Bronchial epithelial cell (primary cell): ENCODE data around the gene COCH. TPM values are rescaled to one million over a fixed set of nuclear protein-coding genes. Genes with fewer than 3 reads are reported as not detected.
"Not testable (repeated sequence)": the region's sequence is repeated elsewhere in the genome, so short reads cannot be mapped to it uniquely, and the experiment has no call there.

Experiments used
- DNase-seq: peaks from one replicate; pipeline ENCODE4 v3.0.0-alpha.2; 2010; ENCODE audit warnings: low read depth
- FAIRE-seq: peaks from 2 replicates; lab custom pipeline; 2011; peaks lifted over from hg19 to GRCh38; lab: Jason Lieb, UNC
- H3K27me3 ChIP-seq: 2 replicates; pipeline ENCODE4 v1.5.1; 2011; ENCODE audit warnings: low read length; ENCODE audit not compliant: control insufficient read depth, insufficient read depth
- H3K36me3 ChIP-seq: 2 replicates; pipeline ENCODE4 v1.5.1; 2011; ENCODE audit warnings: low read length; ENCODE audit not compliant: control insufficient read depth, insufficient read depth
- H3K4me3 ChIP-seq: 2 replicates; pipeline ENCODE4 v1.5.1; 2011; ENCODE audit warnings: mild to moderate bottlenecking, low read depth, low read length, control low read depth
- CTCF ChIP-seq: IDR thresholded peaks from 2 replicates; pipeline ENCODE4 v1.5.1; 2011; ENCODE audit warnings: mild to moderate bottlenecking, moderate library complexity, low read length, control low read depth, inconsistent platforms; ENCODE audit not compliant: insufficient read depth, severe bottlenecking
- total RNA-seq: library from RNA; depleted of rRNA; stranded (reverse); fragments of >200 nt; gene quantifications from 2 replicates; pipeline ENCODE4 v1.2.1, GENCODE V29; 2014

The COCH gene
- total RNA-seq, 1 donor from 2014 or later, result 0.26 TPM

DNA sequence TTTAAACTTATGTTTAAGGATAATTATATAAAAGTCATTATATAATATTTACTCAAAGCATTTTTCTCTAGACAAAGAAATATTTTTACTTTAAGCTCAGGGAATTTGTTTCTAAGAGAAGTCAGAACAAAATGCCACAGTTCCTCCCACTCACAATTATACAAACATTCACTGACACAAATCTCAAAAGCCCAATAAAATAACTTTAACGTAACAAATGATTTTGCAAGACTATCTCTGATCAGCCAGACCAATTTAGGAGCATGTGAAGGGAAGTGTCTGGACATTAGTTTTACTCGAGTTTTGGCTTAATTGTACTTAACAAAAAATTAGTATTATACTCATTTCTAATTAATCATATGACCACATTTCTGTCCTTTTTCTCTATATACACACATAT, 41.2 kb downstream of the COCH start:
- TF ChIP-seq CTCF, result no peak
- H3K36me3 ChIP-seq, result peaks cover 3% of the 10 kb centered on the region
- H3K4me3 ChIP-seq, result no peak overlapping the region
- FAIRE-seq (no peak), DNase-seq (no peak)
- H3K27me3 ChIP-seq, result no peaks in the 10 kb centered on the region

- H3K36me3 ChIP-seq, result no peaks in the 10 kb centered on the region
- no peak for FAIRE-seq
- H3K4me3 ChIP-seq, result no peak overlapping the region
- no peak for TF ChIP-seq CTCF
- no peaks in the 10 kb centered on the region for H3K27me3 ChIP-seq
- peak; percentile 28 for DNase-seq
Observed at GRCh38 chr14:30921305-30921704, 46.9 kb downstream of the COCH start.

GRCh38 chr14:30921788-30922187, 47.4 kb downstream of the COCH start:
- Histone ChIP-seq H3K36me3 (no peaks in the 10 kb centered on the region), H3K27me3 (no peaks in the 10 kb centered on the region), H3K4me3 (no peak overlapping the region)
- FAIRE-seq (no peak), DNase-seq (no peak)
- no peak for TF ChIP-seq CTCF

- no peak for TF ChIP-seq CTCF
- H3K4me3 ChIP-seq, result no peak overlapping the region
- H3K27me3 ChIP-seq, result no peaks in the 10 kb centered on the region
- FAIRE-seq (no peak), DNase-seq (no peak)
- no peaks in the 10 kb centered on the region for H3K36me3 ChIP-seq
Observed at GRCh38 chr14:30925254-30925653, 50.9 kb downstream of the COCH start.

GRCh38 chr14:30928462-30928861, 54.1 kb downstream of the COCH start:
- no peak for FAIRE-seq
- no peak for DNase-seq
- peaks cover 2% of the 10 kb centered on the region for H3K36me3 ChIP-seq
- no peak for TF ChIP-seq CTCF
- H3K27me3 ChIP-seq, result no peaks in the 10 kb centered on the region
- no peak overlapping the region for H3K4me3 ChIP-seq

DNA sequence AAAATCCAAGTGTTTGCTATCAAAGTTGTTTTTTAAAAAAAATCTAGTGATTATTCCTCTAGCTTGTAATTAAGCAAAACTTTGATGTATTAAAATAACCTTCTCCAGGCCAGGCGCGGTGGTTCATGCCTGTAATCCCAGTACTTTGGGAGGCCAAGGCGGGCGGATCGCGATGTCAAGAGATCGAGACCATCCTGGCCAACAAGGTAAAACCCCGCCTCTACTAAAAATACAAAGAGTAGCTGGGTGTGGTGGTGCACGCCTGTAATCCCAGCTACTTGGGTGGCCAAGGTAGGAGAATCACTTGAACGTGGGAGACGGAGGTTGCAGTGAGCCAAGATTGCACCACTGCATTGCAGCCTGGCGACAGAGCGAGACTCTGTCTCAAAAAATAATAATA, 59.6 kb downstream of the COCH start:
- DNase-seq, FAIRE-seq, H3K4me3 ChIP-seq, H3K36me3 ChIP-seq, H3K27me3 ChIP-seq: not testable (repeated sequence)
